Measurements from ENCODE around the gene SRD5A2.
"Not testable (repeated sequence)": the region's sequence is repeated elsewhere in the genome, so short reads cannot be mapped to it uniquely, and the experiment has no call there.

Gene SRD5A2

DNA sequence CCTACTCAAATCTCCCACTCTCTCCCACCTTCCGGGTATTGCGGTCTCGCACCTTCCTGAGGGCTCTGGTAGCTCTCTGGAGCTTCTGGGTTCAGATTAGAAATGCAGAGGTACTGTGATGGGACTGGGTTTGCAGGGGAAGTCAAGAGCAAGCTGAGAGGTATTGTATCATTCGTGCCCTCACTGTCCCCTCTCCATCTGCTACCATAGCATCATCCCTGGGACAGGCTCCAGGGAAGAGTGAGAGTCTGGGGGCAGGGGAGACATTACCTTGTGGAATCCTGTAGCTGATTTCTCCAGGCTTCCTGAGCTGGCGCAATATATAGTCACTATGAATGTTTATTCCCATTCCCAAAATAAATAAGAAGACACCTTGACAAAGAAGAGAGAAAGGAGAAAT lies 49.6 kb downstream of the SRD5A2 start:
- DNase-seq: no peak

DNA sequence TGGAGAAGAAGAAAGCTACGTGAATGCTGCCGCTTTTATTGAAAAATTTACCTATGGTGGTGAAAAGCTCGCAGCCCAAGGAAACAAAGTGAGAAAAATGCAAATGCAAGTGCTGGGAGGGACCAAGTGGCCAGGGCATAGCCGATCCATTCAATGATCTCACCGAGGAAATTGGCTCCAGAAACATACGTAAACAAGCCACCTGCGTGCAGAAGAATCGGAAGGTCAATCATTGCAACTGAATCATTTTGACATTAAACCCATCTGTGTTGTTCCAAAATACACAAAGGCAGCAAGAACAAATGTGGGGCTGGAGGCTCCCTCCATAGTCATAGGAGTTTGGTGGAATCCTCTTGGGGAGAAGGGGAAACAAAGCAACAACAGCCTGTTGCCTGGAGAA lies 51.5 kb downstream of the SRD5A2 start:
- no peak for DNase-seq

- DNase-seq: no peak
Measured at GRCh38 chr2:31528823-31529222, 51.9 kb downstream of the SRD5A2 start.

DNA sequence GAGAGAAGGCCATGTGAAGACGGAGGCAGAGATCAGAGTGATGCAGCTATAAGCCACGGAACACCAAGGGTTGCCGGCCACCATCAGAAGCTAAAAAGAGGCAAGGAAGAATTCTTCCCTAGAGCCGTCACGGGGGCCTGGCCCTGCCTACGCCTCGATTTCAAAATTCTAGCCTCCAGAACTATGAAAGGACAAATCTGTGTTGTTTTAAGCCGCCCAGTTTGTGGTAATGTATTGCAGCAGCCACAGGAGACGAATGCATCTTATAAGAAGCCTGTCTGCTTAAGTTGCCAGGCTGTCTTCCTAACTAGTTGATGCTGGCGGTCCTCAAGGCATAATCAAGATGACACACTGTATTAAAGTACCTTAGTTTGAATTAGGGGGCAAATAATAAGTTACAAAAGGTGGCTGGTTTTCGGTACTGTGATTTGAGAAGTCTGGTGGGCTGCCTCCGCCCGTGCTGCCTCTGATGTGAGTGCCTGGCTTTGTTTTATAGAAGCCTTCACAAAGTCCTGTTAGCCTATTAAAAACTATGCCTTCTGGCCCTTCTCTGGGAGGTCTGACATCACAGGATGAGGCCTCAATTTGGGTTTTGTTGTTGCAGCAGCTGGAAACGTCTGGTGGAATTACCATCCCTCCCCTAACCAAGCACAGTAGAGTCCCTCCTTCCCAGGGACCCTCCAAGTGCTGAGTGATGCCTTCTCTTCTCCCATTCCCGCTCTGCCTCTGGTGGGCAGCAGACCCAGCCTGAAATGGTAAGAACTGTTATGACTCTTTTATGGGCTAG lies 53.6 kb downstream of the SRD5A2 start:
- no peak for DNase-seq

GRCh38 chr2:31525876-31526275 lies 54.9 kb downstream of the SRD5A2 start:
- no peak for DNase-seq

DNA sequence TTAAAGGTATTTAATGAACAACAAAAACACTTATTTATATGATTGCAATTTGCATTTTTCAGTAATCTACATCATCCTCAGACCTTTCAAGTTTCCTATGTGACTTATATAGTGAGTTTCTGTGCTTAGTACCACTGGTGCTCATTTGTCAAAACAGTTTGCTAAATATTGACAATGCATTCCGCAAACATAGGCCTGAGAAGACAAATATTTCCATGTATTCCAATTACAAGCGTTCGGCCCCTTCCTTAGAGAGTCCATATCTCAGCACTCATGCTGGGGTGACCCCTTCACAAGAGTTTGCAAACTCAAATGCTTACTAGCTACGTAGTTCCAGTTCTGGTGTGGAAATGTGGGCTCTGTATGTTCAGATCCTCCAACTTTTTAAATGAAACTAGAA lies 56.1 kb downstream of the SRD5A2 start:
- no peak for DNase-seq

- DNase-seq: peak; percentile 51
Measured at GRCh38 chr2:31523871-31524492, 56.8 kb downstream of the SRD5A2 start.

DNA sequence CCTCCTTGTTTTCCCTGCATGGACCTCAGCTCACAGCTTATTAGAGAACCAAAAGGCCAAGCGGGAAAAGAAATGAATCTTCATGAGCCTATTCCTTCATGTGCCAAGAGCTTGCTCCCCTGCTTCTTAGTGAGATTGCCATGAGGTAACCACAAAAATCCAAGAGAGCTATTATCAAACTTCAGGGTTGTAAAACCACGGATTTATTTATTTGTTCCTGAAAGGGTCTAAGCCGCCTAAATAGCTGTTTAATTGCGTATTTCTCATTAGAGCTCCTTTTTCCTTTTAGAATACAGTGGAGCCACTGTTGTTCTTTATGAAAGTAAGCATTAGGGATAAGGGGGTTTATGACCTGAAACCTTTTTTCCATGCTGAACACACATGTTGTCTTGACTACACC lies 58.0 kb downstream of the SRD5A2 start:
- DNase-seq: no peak

DNA sequence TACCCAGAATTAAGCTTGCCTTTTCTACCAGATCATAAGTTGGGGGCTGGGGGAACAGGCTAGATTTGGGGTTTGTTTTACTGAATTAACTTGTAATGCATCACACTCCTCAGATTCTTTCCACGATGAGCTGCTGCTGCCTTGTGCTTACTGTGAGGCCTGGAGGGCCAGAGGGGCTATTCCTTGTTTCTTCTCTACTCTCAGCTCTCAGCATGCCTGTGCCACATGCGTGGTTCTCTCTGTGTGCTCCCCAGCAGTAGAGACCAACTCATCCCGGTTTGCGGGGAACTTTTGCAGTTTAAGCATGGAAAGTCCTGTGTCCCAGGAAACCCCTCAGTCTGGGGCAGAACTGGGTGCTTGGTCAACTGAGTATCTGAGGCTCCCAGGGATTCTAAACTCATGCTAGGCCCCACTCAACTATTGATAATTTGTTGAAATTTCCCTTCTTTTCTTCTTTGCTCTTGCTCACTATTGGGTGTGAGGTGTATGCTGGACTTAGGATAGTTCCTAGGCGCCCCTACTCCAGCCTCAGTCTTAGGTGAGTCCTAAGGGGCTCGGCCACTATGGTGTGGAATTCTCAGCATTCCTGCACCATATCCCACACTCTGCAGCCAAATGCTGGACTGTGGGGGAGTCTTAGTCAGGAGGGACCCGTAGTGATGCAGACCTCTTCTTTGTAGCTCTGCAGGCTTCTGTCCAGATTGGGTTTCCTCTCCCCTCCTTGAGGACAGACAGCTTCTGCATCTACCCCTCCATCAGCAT lies 63.1 kb downstream of the SRD5A2 start:
- DNase-seq: no peak

GRCh38 chr2:31515586-31515985 lies 65.2 kb downstream of the SRD5A2 start:
- no peak for DNase-seq

GRCh38 chr2:31513553-31513952 lies 67.2 kb downstream of the SRD5A2 start:
- no peak for DNase-seq

DNA sequence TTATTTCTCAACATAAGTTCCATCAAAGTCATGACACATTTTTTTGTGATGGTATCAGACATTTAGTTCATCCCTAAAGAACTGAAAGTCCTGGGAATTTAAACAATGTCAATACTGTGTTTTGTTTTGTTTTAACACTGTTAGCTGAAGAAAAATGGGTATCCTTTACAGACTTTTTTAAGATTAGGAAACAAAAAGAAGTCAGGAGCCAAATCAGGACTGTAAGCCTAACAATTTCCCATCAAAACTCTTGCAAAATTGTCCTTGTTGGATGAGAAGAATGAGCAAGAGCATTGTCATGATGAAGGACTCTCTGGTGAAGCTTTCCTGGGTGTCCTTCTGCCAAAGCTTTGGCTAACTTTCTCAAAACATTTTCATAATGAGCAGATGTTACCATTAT lies 69.4 kb downstream of the SRD5A2 start:
- no peak for DNase-seq

DNA sequence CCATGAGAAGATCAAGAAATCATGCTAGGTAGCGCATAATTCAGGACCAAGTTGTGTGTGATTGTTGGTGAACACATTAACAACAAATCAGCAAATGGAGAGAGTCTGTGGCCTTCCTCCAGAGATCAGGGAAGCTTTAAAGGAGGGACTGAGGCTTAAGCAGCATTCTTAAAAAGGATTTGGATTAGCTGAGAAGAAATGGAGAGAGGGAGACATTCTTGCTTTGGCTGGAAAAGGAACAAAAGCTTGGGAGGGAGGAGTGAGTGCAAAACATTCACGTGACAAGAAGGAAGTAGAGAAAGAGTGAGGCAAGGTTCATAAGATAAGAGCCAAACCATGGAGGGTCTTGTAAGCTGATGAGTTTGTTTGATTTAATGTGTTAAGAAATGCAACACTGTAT lies 75.6 kb downstream of the SRD5A2 start:
- DNase-seq: no peak

- no peak for DNase-seq
Measured at GRCh38 chr2:31504311-31504710, 76.4 kb downstream of the SRD5A2 start.

GRCh38 chr2:31496451-31496874 lies 84.3 kb downstream of the SRD5A2 start:
- not testable (repeated sequence) for DNase-seq

DNA sequence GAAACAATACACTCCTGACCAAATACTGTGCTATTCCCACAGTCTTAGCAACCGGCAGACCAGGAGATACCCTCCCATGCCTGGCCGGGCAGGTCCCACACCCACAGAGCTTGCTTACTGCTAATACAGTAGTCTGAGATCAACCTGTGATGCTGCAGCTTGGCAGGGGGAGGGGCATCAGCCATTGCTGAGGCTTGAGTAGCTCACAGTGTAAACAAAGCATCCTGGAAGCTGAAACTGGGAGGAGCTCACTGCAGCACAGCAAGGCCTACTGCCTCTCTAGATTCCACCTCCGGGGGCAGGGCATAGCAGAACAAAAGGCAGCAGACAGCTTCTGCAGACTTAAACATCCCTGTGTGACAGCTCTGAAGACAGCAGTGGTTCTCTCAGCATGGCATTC lies 91.4 kb downstream of the SRD5A2 start:
- DNase-seq: not testable (repeated sequence)

DNA sequence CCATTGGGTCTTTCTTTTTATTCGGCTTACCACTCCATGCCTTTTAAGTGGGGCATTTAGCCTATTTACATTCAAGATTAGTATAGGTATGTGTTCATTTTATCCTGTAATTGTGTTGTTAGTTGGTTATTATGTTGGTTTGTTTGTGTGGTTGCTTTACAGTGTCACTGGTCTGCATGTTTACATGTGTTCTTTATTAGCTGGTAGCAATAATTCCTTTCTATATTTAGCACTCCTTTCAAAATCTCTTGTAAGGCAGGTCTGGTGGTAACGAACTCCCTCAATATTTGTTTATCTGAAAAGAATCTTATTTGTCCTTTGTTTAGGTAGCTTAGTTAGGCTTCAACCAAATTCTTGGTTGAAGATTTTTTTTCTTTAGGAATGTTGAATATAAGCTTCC lies 97.5 kb downstream of the SRD5A2 start:
- DNase-seq: no peak

DNA sequence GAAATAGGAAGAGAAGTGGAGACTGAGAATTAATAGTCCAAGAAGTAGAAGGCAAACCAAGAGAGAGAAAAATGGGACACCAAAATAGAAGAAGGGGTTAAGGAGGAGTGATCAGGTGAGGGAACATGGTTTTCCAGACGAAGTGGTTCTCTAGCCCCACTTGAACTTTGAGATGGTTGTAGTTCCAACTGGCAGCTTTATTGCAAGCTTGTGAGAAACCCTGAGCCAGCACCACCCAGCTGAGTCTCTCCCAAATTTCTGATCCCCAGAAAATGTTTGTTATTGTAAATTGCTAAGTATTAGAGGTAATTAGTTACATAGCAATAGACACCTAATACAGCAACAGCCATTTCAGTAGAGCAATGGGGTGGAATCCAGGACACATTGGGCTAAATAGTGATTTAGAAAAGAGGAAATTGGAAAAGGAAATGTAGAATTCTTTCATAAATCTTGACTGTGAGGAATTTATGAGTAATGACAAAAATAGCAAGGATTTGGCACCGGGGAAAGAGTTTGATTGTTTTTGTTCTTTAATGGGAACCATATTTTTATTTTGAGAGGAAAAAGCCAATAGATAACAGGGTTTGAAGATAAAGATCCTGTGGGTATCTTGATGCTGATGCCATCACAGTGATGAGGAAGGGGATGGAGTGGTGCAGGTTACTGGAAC lies 104.1 kb downstream of the SRD5A2 start:
- no peak for DNase-seq

DNA sequence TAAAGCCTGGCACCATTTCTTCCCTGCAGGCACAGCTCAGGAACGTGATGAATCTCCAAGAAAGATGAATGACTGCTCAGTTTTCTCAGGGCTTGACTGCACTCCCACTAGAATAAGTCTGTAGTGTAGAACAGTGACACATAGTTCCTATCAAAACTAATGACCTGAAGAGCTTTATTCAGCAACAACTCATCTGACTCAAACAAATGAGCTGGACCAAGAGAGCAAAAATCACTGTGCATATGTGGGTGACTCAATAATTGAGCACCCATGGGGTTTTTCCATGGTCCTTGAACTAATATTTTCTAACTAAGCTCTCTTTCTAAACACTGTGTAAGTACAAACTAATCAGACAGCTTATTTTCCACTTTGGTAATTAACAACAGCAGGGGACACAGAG lies 105.0 kb downstream of the SRD5A2 start:
- DNase-seq: no peak

DNA sequence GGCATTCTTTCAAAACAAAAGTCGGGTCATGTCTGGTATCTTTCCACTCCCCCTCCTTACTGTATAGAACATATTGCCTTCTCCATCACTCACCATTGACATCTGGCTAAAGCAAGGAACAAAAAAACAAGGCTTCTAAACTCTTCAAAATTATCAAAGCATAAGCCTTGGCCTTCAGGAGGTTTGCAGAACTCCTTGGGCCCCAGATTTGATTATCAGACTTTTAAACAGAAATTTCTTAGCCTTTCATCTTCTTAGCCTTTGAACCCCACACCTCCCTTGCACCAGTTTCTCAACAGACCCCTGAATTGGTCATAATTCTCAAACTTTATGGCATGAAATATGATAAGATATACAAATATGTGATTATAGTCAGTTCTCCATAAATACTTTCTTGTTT lies 106.4 kb downstream of the SRD5A2 start:
- DNase-seq: no peak

Data from activated naive CD4-positive, alpha-beta T cell treated with anti-CD3 and anti-CD28 coated beads, Interleukin-2, amount 50 U/mL, for 16 hours (primary cell).